DOHH2 (cell line): ENCODE results near the gene CERK.

Source experiments
- EZH2phosphoT487 ChIP-seq: fragments of 200-600 bp; sonication (generic); IDR thresholded peaks from 2 replicates; pipeline ENCODE4 v1.6.1; 2017; ENCODE audit warnings: borderline replicate concordance, mild to moderate bottlenecking, antibody characterized with exemption, low read length, moderate library complexity, mixed read lengths
- TF ChIP-seq, protein P1 (sequence below): fragments of 200-600 bp; sonication (generic); IDR thresholded peaks from one replicate; pipeline ENCODE4 v1.5.1; 2014; ENCODE audit warnings: antibody characterized with exemption, mild to moderate bottlenecking, low read depth, low read length; ENCODE audit not compliant: poor library complexity, severe bottlenecking

DNA sequence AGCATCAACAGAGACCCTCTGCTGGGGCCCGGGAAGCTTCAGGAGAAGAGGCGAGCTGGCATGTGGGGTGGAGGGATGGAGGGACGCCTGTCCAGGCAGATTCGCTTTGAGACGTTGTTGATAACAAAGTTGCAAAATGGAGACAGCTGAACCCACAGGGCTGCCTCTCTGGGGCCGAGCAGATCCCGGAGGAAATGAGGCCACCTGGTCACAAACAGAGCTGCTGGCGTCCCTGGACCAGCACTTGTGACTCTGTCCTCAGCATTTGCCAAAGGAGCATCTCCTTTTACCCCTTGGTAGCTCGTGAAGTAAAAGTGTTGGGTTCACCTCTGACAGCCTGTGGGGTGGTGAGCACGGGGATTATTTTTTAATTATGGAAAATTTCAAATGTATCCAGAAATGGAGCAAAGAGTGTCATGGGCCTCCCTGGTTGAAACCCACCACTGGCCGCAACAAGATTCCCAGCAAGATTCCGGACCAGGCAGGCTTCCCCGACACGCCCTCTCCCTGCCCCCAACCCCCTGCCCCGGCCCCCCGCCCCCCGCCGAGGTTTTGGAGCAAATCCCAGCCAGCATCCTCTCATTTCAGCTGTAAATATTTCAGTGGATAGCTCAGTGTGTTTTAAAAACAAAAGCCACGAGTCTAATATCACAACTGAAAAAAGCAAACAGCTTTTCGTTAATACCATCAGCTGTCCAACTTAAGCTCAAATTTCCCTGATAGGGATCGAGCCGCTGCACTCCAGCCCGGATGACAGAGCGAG is 97.6 kb downstream of the CERK start:
- TF ChIP-seq, protein P1, sequence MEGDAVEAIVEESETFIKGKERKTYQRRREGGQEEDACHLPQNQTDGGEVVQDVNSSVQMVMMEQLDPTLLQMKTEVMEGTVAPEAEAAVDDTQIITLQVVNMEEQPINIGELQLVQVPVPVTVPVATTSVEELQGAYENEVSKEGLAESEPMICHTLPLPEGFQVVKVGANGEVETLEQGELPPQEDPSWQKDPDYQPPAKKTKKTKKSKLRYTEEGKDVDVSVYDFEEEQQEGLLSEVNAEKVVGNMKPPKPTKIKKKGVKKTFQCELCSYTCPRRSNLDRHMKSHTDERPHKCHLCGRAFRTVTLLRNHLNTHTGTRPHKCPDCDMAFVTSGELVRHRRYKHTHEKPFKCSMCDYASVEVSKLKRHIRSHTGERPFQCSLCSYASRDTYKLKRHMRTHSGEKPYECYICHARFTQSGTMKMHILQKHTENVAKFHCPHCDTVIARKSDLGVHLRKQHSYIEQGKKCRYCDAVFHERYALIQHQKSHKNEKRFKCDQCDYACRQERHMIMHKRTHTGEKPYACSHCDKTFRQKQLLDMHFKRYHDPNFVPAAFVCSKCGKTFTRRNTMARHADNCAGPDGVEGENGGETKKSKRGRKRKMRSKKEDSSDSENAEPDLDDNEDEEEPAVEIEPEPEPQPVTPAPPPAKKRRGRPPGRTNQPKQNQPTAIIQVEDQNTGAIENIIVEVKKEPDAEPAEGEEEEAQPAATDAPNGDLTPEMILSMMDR, result no peak
- TF ChIP-seq EZH2phosphoT487, result no peak
